Heart right ventricle (tissue), 16 donors: ENCODE data around the gene CACNA2D4. TPM values are rescaled to one million over a fixed set of nuclear protein-coding genes. Genes with fewer than 3 reads are reported as not detected.

Experiments
- ATAC-seq, 8 donors: fragments of 200-7000 bp; cut with Tn5 transposase; one replicate each; pipeline ENCODE4 v1.9.1; 2020; ENCODE audit warnings: mild to moderate bottlenecking in 8 of 8, moderate library complexity in 8 of 8, moderate number of reproducible peaks in 1 of 8
- DNase-seq, 2 donors: peaks; one replicate each; pipeline ENCODE4 v3.0.0-alpha.2; 2020
- H3K27ac ChIP-seq, 10 donors: fragments of 200-600 bp; sonication (generic) in 2 of 10; one replicate each; pipeline versions ENCODE4 v1.5.0 to v1.8.0; 2020 to 2022; ENCODE audit warnings: mild to moderate bottlenecking in 3 of 10
- H3K27me3 ChIP-seq, 7 donors: fragments of 200-600 bp; one replicate each; pipeline ENCODE4 v1.8.0; 2021 to 2022; ENCODE audit warnings: mild to moderate bottlenecking in 2 of 7
- H3K36me3 ChIP-seq, 9 donors: fragments of 200-600 bp; sonication (generic) in 1 of 9; one replicate each; pipeline versions ENCODE4 v1.5.0 to v1.8.0; 2020 to 2022; ENCODE audit warnings: mild to moderate bottlenecking in 2 of 9
- H3K4me1 ChIP-seq, 9 donors: fragments of 200-600 bp; sonication (generic) in 1 of 9; one replicate each; pipeline versions ENCODE4 v1.5.0 to v1.8.0; 2020 to 2022; ENCODE audit warnings: mild to moderate bottlenecking in 4 of 9
- H3K4me3 ChIP-seq, 10 donors: fragments of 200-600 bp; sonication (generic) in 2 of 10; one replicate each; pipeline versions ENCODE4 v1.5.0 to v1.8.0; 2020 to 2022; ENCODE audit warnings: mild to moderate bottlenecking in 7 of 10, moderate library complexity in 2 of 10
- H3K9me3 ChIP-seq, 11 donors: fragments of 200-600 bp in 10 of 11; sonication (generic) in 2 of 11; one replicate each; pipeline versions ENCODE4 v1.5.0 to v1.8.0; 2013 to 2022; ENCODE audit warnings: mild to moderate bottlenecking in 2 of 11, control low read depth in 1 of 11, moderate library complexity in 1 of 11
- CTCF ChIP-seq, 9 donors: fragments of 200-600 bp; sonication (generic) in 2 of 9; IDR thresholded peaks; one replicate each; pipeline versions ENCODE4 v1.5.0 to v1.8.0; 2021 to 2022; ENCODE audit warnings: antibody characterized with exemption in 9 of 9, mild to moderate bottlenecking in 5 of 9, moderate library complexity in 1 of 9
- WGBS, 2 donors: extraction: QIAGEN DNeasy Blood & Tissue Kit; methylation state at CpG; one replicate each; pipeline ENCODE4 v1.1.7; 2013; ENCODE audit warnings: inconsistent platforms in 1 of 2; 5-methylcytosine and 5-hydroxymethylcytosine counted together
- intact Hi-C, 10 donors: fragments of 100-400 bp; cut with DNase I; formaldehyde crosslinking; loops; one replicate each; pipeline versions ENCODE4 v1.11.1 to v1.14.2; 2022
- polyA plus RNA-seq, 2 donors: library from polyadenylated mRNA; stranded (reverse); fragments of 200-250 nt; gene quantifications; one replicate each; pipeline ENCODE4 v1.2.3, GENCODE V29; 2013
- total RNA-seq, 10 donors: library from RNA; stranded (reverse); fragmentation: NEBNext Ultra II Directional in 3 of 10; extraction: Animal tissue kit (Norgen Biotek cat#: 25700) in 3 of 10; gene quantifications; one replicate each; pipeline versions ENCODE4 v1.2.1 to v1.2.4, GENCODE V29; 2021 to 2023
- donor health status: Arrhythmogenic right ventricular cardiomyopathy.
- donor health status: ischemic (EF 13 %, LVEDD 7.1; RV severe dilation, severe dysfunction).
- donor health status: healthy with polysubstance abuse.
- donor health status: DM: no; HTN: yes; CAD: no.
- donor health status: DM: no; HTN: no; CAD: no.
- donor health status: ischemic (EF 25% LVEDD 6.9; RV normal size, moderate dysfunction).
- donor health status: ischemic (EF 25% LVEDD 5.7; RV mildly dilated, moderate dysfunction).
- donor health status: healthy.
- donor health status: DM: yes; HTN: yes; CAD: no.
- donor health status: Ischemic cardiomyopathy.
- donor health status: ischemic (EF 35%, LVEDD 5.7; RV mildly dilated, moderate dysfunction).
- donor health status: nonischemic (EF 11% LVEDD 7.7; RV severe dilation, severe dysfunction).
- donor health status: DM: yes; HTN: yes; CAD: no.
- donor health status: PGD.
- donor health status: ischemic (EF 29% LVEDD 5.4; RV normal size, mild dysfunction).
- donor health status: nonischemic (EF 23%, LVEDD 6.1; RV moderate dilation, normal function).

Gene CACNA2D4
- total and polyA plus RNA-seq, 12 donors: 0.19 to 6.2 (median 0.95) TPM

DNA sequence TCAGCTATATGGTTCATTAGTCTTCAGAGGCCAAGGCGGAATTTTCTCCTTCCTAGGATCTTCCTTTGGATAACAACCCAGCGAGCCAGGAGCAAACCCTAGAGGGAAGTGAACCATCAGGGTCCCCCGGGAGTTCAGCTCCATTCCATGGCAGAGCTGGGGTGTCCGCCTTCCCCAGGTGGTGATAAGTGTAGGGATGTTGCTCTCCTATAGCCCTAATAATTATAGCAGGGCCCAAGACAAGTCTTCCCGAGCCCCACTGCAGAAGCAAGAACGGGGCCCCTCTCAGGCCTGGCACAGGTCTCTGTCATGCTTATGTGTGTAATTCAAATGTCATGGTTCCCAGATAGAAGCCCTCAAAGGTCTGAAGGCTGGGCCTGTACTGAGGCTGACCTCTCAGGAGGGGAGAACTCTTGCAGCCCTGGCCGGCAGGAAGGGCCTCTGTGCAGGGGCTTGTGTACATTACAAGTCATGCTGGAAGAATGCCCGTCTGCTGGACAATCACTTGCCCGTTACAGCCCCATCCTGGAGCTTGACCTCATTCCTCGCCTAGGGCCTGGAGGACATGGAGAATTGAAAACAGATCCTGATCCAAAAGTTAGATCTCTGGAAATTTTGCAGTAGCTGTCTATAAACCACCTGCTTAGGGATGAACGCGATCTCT is 80.8 kb downstream of the CACNA2D4 start:
- Histone ChIP-seq H3K4me3 (no peak overlapping the region), H3K27ac (no peak overlapping the region), H3K27me3 (peaks cover 0 to 36% (median 18%) of the 10 kb centered on the region in 7 donors), H3K36me3 (no peaks in the 10 kb centered on the region), H3K4me1 (no peaks in the 10 kb centered on the region), H3K9me3 (no peaks in the 10 kb centered on the region)
- no peak for TF ChIP-seq CTCF (IDR thresholded peaks at IDR 0.05)
- 75% methylated on average over 12 of the region's 12 CpGs for WGBS, 2 donors
- no peak for ATAC-seq
- intact Hi-C loops: no loop called here
- no peak for DNase-seq

DNA sequence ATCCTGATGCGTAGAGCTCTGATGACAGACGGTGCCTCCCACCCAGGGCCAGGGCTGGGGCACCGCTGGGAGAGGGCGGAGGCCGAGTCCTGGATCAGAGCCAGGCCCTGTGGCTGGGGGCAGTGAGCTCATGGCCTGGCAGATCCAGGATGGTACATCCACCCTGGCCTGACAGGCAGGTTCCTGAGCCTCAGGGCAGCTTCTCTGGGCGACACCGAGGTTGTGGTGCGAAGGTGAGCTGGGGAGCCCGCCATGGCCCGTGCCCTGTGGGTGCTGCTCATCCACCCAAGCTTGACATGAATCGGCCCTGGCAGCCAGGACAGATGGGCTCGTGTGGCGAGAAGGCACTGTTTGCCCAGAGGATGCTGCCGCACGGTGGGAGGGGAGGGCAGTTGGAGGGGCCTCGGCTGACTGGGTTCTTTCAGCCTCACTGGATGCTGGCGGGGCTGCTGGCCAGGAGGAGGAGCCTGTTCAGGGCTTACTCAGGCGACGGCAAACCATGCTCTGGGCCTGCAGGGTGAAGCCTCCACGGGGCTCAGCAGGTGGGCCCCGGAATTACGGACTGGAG is 81.5 kb downstream of the CACNA2D4 start:
- Histone ChIP-seq H3K36me3 (no peaks in the 10 kb centered on the region), H3K4me1 (no peaks in the 10 kb centered on the region), H3K27ac (no peak overlapping the region), H3K27me3 (peaks cover 0 to 35% (median 14%) of the 10 kb centered on the region in 7 donors), H3K9me3 (no peaks in the 10 kb centered on the region), H3K4me3 (no peak overlapping the region)
- WGBS, 2 donors: 72 to 73% methylated on average over 22 of the region's 22 CpGs
- no peak for DNase-seq
- no peak for TF ChIP-seq CTCF (IDR thresholded peaks at IDR 0.05)
- no peak for ATAC-seq
- intact Hi-C loops: no loop called here

DNA sequence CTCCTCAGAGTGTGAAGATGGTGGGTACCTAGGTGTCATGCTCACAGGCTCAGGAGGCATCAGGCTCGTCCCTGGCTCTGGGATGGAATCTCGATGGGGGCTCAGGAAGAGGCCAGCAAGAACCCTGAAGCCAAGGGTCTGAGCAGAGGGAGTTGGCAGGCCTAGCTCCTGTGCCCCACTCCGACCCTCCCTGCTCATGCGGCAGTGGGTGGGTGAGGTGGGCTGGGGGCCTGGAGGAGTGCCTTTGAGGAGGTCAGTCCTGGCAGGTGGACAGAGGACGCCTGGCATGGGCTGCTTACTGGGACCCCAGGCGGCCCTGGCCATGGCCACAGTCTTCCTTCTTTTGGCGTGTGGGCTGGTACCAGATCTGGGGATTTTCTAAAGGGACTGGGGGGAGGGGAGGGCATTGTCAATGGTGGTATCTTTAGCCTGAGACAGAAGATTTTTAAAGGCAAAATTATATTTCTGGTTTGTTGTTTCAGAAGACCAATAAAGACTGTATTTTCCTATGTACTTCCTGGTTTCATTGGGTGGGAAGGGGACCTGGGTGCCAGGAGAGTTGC is 82.1 kb downstream of the CACNA2D4 start:
- WGBS, 2 donors: 69 to 83% methylated on average over 7 of the region's 7 CpGs
- no peak for DNase-seq
- H3K9me3 ChIP-seq: no peaks in the 10 kb centered on the region
- intact Hi-C loops: no loop called here
- ATAC-seq: no peak
- peaks cover 0 to 38% (median 21%) of the 10 kb centered on the region in 7 donors for H3K27me3 ChIP-seq
- no peaks in the 10 kb centered on the region for H3K36me3 ChIP-seq
- no peak overlapping the region for H3K4me3 ChIP-seq
- no peak overlapping the region for H3K27ac ChIP-seq
- no peak for TF ChIP-seq CTCF (IDR thresholded peaks at IDR 0.05)
- H3K4me1 ChIP-seq: no peaks in the 10 kb centered on the region

DNA sequence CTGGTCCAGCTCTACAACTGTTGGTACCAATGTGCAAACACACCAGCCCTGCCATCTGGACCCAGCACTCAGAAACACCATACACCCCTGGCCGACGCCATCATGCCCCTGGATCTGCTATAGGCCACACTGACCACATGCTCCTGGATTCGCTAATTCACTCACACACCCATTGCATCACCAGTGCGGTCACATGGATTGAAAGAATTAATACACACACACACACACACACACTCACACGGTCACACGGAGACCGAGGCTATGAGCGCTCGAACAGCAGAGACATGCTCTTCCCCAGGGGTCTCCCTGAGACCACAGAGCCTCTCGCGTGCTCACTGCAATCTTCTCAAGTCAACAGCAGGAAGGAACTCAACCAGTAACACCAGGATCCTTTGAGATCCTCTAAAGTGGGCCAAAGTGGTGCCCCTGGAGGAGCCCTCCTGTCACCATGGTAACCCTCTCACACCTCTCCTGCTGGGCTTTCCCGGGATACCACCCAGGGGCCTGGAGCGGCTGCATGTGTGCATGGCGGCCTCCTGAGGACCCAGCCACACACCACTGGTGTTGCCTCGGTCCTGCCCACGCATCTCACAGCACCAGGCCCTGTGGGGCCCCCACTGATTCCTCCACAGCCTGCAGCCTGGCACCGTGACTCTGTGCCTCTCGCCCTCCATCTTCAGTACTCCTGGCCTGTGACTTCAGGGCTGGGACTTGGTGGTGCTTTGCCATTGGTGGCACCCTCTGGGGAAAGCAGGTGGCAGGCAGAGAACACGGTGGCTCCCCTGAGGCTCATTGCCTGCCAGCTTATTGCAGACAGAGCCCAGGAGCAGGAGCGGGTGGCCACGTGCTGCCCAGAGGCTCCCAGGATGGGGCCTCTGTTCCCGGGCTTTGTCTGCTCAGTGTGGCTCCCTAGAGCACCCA is 83.0 kb downstream of the CACNA2D4 start:
- no peak for DNase-seq
- WGBS, 2 donors: 81 to 82% methylated on average over 22 of the region's 22 CpGs
- peaks cover 0 to 46% (median 29%) of the 10 kb centered on the region in 7 donors for H3K27me3 ChIP-seq
- no peak for TF ChIP-seq CTCF (IDR thresholded peaks at IDR 0.05)
- peaks cover 0 to 2% (median 0%) of the 10 kb centered on the region in 9 donors for H3K4me1 ChIP-seq
- H3K9me3 ChIP-seq: no peaks in the 10 kb centered on the region
- H3K36me3 ChIP-seq: no peaks in the 10 kb centered on the region
- no peak overlapping the region for H3K27ac ChIP-seq
- intact Hi-C loops: no loop called here
- H3K4me3 ChIP-seq: no peak overlapping the region
- ATAC-seq: no peak
